Uterus (tissue), 2 donors: Measurements from ENCODE around the gene TMEM72.

Experiments used
- POLR2A ChIP-seq, 2 donors: fragments of 450-650 bp; IDR thresholded peaks; one replicate each; pipeline ENCODE4 v1.6.1; 2016; ENCODE audit warnings: antibody characterized with exemption in 2 of 2, mild to moderate bottlenecking in 1 of 2, moderate library complexity in 1 of 2
- TF ChIP-seq, protein P1 (sequence below), 4 experiments: fragments of 200-600 bp in 2 of 4; fragments of 450-650 bp in 2 of 4; sonication (generic) in 2 of 4; IDR thresholded peaks; one replicate each; pipeline ENCODE4 v1.5.1; 2016 to 2019; ENCODE audit warnings: antibody characterized with exemption in 4 of 4, mild to moderate bottlenecking in 2 of 4, moderate library complexity in 1 of 4

DNA sequence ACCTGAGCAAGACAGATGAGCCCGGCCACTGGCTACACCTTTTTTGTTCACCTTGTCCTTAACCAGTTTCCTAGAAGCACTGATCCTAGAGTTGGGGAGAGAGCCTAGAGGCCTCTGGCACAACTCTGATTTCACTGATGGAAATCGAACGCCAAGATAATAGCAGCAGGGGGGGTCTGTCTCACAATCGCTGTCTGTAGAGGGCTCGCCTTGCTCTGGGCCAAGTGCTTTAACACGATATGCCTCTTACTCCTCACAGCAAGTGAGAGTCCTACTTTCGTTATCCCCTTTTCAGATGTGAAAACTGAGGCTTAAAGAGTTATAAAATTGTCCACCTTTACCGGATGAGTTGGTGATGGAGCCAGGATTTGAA is 48.9 kb downstream of the TMEM72 start:
- TF ChIP-seq, protein P1, sequence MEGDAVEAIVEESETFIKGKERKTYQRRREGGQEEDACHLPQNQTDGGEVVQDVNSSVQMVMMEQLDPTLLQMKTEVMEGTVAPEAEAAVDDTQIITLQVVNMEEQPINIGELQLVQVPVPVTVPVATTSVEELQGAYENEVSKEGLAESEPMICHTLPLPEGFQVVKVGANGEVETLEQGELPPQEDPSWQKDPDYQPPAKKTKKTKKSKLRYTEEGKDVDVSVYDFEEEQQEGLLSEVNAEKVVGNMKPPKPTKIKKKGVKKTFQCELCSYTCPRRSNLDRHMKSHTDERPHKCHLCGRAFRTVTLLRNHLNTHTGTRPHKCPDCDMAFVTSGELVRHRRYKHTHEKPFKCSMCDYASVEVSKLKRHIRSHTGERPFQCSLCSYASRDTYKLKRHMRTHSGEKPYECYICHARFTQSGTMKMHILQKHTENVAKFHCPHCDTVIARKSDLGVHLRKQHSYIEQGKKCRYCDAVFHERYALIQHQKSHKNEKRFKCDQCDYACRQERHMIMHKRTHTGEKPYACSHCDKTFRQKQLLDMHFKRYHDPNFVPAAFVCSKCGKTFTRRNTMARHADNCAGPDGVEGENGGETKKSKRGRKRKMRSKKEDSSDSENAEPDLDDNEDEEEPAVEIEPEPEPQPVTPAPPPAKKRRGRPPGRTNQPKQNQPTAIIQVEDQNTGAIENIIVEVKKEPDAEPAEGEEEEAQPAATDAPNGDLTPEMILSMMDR (IDR thresholded peaks at IDR 0.05): no peak
- TF ChIP-seq POLR2A (IDR thresholded peaks at IDR 0.05): no peak
